GM18526 (cell line): ENCODE data around the gene GCNT2.

Experiments used
- POLR2A ChIP-seq: IDR thresholded peaks from 3 replicates; pipeline ENCODE4 v1.6.1; 2011; ENCODE audit not compliant: insufficient read length; ENCODE audit errors: extremely low read depth

The GCNT2 gene

GRCh38 chr6:10610289-10610688 lies 89.1 kb downstream of the GCNT2 start:
- TF ChIP-seq POLR2A: no peak

GRCh38 chr6:10612161-10612560 lies 91.0 kb downstream of the GCNT2 start:
- TF ChIP-seq POLR2A: no peak

DNA sequence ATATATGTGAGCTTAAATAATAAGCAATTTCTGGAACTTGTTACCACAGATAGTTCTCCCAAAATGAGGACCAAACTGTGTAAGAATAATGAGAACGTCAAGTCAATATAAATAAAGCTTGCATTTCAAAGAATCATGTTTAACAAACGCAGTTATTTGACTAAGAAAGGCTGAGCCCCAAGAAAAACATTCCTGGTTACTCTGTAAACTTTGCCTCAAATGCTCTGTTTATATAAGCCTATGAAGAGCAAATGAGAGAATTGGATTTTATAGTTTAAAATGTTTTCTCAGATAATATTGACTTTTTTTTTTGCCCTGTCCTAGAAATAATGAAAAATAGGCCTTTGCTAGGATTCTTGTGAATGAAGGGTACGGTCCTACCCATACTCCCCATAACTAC lies 91.9 kb downstream of the GCNT2 start:
- TF ChIP-seq POLR2A: no peak

GRCh38 chr6:10613723-10614122 lies 92.6 kb downstream of the GCNT2 start:
- TF ChIP-seq POLR2A: no peak

- no peak for TF ChIP-seq POLR2A
Observed at GRCh38 chr6:10615675-10616074, 94.5 kb downstream of the GCNT2 start.

DNA sequence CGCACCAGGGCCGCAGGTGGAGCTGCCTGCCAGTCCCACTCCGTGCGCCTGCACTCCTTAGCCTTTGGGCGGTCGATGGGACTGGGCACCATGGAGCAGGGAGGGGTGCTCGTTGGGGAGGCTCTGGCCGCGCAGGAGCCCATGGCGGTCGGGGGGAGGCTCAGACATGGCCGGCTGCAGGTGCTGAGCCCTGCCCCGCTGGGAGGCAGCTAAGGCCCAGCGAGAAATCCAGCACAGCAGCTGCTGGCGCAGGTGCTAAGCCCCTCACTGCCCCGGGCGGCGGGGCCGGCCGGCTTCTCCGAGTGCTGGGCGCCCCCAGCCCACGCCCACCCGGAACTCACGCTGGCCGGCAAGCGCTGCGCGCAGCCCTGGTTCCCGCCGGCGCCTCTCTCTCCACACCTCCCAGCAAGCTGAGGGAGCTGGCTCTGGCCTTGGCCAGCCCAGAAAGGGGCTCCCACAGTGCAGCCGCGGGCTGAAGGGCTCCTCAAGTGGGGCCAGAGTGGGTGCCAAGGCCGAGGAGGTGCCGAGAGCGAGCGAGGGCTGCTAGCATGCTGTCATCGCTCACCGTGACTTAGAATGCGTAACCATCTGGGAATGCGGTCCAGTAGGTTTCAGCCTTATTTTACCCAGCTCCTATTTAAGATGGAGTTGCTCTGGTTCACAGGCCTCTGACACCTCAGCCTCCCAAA lies 96.0 kb downstream of the GCNT2 start:
- TF ChIP-seq POLR2A: no peak

DNA sequence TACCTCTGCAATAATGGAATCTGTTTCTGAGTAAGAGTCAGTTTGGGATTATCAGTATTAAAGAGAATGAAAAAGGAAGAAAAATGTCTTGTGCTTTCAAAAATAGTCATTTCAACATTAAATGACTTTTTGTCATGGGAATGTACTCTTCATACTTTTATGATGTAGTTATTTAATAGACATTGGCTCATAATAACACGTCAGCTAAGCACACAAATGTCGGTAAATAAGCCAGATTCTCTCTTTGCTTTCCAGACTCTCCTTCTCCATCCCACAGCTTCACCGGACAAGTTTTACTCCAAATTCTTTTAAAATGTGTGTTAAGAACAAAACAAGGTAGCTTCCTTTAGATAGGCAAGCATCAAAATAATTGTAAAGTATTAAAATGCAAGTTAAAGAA lies 97.3 kb downstream of the GCNT2 start:
- TF ChIP-seq POLR2A: no peak

DNA sequence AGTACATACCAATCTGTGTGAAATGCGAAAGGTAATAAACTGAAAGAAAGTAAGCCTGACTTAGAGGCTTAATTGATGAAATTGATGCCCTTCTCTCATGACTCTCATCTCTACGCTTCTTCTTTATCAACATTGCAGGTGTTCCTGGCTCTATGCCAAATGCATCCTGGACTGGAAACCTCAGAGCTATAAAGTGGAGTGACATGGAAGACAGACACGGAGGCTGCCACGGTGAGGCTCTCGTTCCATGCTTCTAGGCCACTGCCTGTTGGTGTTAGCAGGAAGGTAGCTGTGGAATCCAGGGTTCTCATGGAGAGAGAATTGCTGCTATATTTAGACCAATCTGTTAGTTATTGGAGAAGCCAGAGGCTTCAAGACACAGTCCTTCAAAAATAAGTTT lies 100.1 kb downstream of the GCNT2 start:
- TF ChIP-seq POLR2A: no peak

- no peak for TF ChIP-seq POLR2A
Observed at GRCh38 chr6:10621847-10622246, 100.7 kb downstream of the GCNT2 start.

GRCh38 chr6:10624836-10625235 lies 103.7 kb downstream of the GCNT2 start:
- TF ChIP-seq POLR2A: no peak

GRCh38 chr6:10626154-10626741 lies 105.1 kb downstream of the GCNT2 start:
- no peak for TF ChIP-seq POLR2A

GRCh38 chr6:10627800-10628199 lies 106.6 kb downstream of the GCNT2 start:
- no peak for TF ChIP-seq POLR2A

GRCh38 chr6:10630178-10630577 lies 109.0 kb downstream of the GCNT2 start:
- TF ChIP-seq POLR2A: no peak

- TF ChIP-seq POLR2A: no peak
Observed at GRCh38 chr6:10633216-10633615, 112.1 kb downstream of the GCNT2 start.

DNA sequence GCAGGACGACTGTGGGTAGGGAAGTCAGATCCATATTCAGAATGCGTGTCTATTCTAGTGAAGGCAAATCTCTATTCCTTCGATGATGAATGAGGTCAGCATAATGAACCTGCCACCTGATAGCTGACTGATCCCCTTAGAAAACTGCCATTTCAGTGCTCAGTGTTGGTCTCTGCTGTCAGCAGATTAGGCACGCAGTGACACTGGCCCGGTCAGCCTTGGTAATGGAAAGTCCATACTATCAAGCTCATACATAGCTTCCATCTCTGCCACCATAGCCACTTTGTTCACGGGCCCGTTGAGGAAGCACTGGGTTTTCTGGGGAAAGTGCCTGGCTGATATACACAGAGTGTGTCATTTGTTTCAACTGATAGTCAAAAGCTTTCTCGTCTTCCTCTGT lies 119.3 kb downstream of the GCNT2 start:
- TF ChIP-seq POLR2A: no peak

DNA sequence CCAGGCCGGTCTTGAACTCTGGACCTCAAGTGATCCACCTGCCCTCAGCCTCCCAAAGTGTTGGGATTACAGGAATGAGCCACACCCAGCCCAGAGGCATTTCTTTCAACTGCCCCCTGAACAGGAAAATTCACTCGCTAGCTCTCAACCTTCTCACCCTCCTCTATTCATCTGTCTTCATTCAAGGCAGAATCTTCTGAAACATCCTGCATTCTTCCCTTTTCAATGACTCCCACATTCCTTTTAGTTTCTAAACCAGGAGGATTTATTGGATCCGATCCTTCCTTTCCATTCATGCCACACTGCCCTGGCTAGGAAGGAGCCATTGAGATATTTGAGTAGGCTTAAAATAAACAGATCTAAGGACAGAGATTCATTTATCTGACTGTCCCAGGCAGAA lies 120.4 kb downstream of the GCNT2 start:
- TF ChIP-seq POLR2A: no peak

DNA sequence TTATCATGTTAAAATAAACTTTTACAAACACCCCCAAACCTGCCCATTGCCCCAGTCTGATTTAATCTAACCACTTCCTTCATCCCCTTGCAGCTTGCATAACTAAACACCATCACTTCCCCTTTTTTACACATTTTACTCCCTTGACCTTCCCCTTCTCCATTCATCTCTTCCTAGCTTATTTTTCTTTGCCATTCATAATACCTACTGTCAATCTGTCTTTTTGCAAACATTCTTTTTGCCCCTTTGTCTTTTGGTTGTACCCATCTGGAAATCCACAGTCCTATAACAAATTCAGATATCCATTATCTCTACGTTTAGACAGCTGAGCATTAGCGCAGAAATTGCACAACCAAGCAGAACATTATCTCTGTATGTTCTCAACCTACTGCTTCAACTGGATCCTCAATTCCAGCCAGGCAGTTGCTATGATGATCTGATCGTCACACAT lies 122.1 kb downstream of the GCNT2 start:
- TF ChIP-seq POLR2A: no peak
